Mammary epithelial cell (primary cell): Measurements from ENCODE around the gene FOXN4.

Source experiments
- EZH2 ChIP-seq: IDR thresholded peaks from 2 replicates; pipeline ENCODE4 v1.6.1; 2012; ENCODE audit warnings: low read length, inconsistent platforms, borderline replicate concordance
- TF ChIP-seq, protein P1 (sequence below), 2 donors: IDR thresholded peaks in 1 of 2; conservative IDR thresholded peaks in 1 of 2; 2 replicates each; pipeline ENCODE4 v1.5.1; 2011 to 2012; ENCODE audit warnings: inconsistent platforms in 2 of 2, low read length in 2 of 2, mild to moderate bottlenecking in 2 of 2, control low read depth in 1 of 2, low read depth in 1 of 2; ENCODE audit not compliant: insufficient read depth in 1 of 2; ENCODE audit errors: extremely low read depth in 1 of 2

DNA sequence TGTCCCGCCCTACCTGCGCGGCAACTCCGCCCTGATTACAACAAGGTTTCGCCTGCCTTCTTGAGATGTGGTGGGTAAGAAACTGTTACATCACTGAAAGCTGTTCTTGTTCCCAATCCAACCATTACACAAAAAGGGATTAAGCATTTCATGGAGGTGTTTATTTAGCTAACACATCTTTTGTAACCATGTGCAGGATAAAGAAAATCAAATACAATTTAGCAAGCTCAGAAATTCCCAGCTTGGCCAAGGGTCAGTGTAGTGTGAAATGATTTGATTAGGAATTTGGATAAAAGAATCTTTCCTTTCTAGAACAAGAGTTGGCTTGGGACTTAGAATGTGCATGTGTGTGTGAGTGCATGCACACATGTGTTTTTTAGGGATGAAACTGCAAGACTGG, 6.3 kb downstream of the FOXN4 start:
- no peak for TF ChIP-seq EZH2
- TF ChIP-seq, protein P1, sequence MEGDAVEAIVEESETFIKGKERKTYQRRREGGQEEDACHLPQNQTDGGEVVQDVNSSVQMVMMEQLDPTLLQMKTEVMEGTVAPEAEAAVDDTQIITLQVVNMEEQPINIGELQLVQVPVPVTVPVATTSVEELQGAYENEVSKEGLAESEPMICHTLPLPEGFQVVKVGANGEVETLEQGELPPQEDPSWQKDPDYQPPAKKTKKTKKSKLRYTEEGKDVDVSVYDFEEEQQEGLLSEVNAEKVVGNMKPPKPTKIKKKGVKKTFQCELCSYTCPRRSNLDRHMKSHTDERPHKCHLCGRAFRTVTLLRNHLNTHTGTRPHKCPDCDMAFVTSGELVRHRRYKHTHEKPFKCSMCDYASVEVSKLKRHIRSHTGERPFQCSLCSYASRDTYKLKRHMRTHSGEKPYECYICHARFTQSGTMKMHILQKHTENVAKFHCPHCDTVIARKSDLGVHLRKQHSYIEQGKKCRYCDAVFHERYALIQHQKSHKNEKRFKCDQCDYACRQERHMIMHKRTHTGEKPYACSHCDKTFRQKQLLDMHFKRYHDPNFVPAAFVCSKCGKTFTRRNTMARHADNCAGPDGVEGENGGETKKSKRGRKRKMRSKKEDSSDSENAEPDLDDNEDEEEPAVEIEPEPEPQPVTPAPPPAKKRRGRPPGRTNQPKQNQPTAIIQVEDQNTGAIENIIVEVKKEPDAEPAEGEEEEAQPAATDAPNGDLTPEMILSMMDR (conservative IDR thresholded peaks at IDR 0.05 in 1 of 2, IDR thresholded peaks at IDR 0.05 in 1 of 2; ENCODE audit: extremely low read depth in 1 of 2, insufficient read depth in 1 of 2, low read depth in 1 of 2, low read length in 2 of 2), result no peak
